GM12874 (cell line): ENCODE measurements around the gene SLC37A3.

Experiments used
- TF ChIP-seq, protein P1 (sequence below): IDR thresholded peaks from 2 replicates; pipeline ENCODE4 v1.5.1; 2011; ENCODE audit warnings: low read depth, mild to moderate bottlenecking, control low read depth, low read length, moderate library complexity; ENCODE audit not compliant: insufficient read depth

Gene SLC37A3

DNA sequence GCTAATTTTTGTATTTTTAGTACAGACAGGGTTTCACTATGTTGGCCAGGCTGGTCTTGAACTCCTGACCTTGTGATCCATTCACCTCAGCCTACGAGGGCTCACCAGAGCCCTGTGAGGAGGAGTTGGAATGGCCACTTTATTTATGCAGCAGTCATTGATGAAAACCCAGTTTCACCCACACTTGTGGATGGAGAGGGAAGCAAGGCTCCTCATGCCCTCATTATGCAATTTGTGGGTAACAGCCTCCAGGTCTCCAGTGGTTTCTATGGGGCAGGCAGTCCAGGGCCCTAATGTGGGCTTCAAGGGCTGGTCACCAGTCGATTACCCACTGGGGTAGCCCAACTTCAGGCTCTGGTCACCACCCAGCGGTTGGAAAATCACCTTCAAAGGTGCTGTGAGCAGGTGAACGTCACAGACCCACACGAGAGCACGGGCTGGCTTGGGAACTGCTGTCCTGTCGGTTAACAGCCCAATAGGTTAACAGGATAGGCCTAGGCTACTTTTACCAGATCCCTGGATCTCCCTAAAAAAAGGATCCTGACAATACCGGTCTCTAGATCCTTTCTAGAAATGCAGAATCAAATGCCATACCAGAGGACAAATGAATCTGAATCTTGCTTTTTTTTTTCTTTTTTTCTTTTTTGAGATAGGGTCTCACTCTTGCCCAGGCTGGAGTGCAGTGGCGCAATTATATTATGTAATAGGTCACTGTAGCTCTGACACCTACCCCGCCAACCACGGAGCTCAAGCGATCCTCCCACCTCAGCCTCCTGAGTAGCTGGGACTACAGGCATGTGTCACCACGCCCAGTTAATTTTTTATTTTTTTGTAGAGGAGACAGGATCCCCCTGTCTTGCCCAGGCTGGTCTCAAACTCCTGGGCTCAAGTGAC is 97.8 kb downstream of the SLC37A3 start:
- TF ChIP-seq, protein P1, sequence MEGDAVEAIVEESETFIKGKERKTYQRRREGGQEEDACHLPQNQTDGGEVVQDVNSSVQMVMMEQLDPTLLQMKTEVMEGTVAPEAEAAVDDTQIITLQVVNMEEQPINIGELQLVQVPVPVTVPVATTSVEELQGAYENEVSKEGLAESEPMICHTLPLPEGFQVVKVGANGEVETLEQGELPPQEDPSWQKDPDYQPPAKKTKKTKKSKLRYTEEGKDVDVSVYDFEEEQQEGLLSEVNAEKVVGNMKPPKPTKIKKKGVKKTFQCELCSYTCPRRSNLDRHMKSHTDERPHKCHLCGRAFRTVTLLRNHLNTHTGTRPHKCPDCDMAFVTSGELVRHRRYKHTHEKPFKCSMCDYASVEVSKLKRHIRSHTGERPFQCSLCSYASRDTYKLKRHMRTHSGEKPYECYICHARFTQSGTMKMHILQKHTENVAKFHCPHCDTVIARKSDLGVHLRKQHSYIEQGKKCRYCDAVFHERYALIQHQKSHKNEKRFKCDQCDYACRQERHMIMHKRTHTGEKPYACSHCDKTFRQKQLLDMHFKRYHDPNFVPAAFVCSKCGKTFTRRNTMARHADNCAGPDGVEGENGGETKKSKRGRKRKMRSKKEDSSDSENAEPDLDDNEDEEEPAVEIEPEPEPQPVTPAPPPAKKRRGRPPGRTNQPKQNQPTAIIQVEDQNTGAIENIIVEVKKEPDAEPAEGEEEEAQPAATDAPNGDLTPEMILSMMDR: no peak

DNA sequence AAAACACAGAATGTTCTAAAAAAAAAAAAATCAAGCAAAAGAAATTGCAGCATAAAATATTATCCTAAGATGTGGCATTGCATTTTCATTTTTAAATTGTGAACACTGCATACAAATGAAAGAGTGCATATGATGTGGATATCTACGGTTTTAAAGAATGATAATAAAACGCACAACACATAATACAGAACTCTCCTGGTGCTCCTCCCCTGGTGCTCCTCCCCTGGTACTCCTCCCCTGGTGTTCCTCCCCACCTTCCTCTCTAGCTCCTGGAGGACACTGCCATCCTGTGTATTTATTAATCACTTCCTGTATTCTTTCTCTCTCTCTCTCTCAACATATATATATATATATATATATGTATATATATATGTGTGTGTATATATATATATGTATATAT is 100.1 kb downstream of the SLC37A3 start:
- TF ChIP-seq, protein P1: no peak

DNA sequence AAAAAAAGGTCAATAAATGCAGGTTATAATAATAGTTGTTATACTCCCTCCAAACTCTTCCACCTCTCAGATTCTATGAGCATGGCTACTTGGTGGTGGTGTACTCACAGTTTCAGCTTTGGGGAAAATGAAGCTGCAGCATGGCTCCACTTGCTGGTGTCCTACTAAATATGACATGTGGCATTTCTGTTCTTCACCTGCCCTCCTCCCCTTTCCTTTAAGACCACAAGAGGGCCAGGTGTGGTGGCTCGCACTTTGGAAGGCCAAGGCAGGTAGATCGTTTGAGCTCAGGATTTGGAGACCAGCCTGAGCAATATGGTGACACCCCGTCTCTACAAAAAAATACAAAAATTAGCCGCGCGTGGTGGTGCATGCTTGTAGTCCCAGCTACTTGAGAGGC is 101.1 kb downstream of the SLC37A3 start:
- TF ChIP-seq, protein P1: no peak

DNA sequence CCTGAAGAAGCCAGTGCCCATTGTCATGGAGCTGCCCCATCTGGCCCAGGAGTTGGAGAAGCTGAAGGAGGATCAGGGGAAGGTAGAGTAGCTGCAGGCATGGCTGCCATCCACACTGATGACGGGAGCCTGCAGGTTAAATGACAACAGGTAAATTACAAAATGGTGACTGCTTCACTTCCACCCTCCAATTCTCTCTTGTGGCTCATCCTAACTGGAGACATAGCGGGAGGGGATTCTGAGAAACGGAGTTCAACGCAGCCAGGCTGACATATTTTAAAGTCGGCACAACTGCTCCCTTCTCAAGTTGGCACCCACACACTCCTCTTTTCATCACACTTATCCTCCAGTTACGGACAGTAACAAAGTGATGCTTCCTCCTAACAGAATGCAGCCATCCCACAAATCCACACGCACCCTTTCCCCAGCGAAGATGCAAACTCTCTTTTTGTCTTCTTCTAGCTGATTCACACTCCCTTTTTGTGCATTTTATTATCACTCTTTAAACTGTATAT is 103.0 kb downstream of the SLC37A3 start:
- TF ChIP-seq, protein P1: no peak

DNA sequence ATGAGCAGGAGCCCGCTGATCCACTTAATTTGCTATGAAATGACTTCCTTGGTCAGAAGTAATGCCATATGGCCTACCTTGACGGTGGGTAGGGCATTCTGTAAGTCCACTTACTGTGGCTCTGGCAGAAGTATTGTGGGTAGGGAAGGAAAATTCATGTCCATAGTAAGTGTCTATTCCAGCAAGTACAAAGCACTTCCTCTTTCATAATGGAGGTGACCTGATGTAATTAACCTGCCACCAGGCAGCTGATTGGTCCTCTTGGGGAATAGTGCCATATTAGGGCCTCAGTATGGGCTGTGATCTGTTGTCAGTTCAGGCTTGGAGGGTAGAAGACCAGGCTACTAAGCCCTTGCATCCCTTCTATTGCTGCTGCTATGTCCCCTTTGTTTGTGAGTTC is 103.9 kb downstream of the SLC37A3 start:
- TF ChIP-seq, protein P1: no peak

DNA sequence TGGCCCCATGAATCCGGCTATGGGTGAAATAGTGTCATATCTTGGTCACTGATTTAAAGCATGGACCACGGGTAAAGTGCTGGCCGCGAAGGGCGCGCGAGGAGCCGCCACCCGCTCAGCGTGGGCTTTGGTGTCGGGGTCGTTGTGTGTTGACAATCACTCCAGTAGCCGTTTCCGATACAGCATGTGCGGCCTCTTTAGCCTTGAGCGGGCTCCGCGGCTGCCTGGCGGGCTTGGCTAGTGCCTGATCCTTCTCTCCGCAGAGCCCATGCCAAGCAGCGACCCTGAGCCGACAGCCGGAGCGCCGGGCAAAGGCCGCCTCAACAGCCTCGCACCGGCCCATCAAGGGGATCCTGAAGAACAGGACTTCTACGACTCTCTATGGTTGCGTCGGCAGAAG is 105.9 kb downstream of the SLC37A3 start:
- TF ChIP-seq, protein P1: no peak

DNA sequence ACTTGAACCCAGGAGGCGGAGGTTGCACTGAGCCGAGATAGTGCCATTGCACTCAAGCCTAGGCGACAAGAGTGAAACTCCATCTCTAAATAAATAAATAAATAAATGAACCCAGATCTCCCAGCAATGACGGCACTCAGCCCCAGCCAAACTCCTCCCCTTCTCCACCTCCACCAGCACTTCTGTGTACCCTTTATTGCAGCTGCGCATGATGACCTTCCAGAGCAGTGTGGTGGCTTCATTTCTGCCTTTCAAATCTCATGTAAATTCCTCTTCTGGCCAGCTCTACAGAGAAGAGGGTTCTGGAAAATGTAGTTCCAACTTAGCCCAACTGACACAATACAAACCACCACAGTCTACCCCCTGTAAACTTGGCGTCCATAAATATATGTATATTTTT is 108.5 kb downstream of the SLC37A3 start:
- TF ChIP-seq, protein P1: no peak
